ENCODE results near the gene CTAGE9. TPM values are rescaled to one million over a fixed set of nuclear protein-coding genes. Genes with fewer than 3 reads are reported as not detected.

The CTAGE9 gene
- total RNA-seq, 1 experiment from 2014 or later = not detected

DNA sequence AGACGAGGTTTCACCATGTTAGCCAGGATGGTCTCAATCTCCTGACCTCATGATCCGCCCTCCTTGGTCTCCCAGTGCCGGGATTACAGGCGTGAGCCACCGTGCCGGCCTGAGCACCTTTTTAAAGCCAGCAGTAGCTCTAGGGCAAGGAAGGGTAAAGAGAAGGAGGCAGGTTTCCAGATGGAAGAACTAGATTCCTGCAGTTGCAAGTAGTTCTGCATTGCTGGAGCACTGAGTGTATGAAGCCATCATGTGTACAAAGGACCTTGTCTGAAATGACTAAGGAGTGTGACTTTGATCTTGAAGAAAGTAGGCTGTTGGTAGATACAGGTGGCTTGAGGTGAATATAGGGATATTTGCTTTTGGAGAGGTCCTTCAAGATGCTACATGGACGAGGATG is 13.9 kb downstream of the CTAGE9 start:
- Histone ChIP-seq H3K4me1 (ENCODE audit: insufficient read depth, low read length) (no peaks in the 10 kb centered on the region), H3K27ac (ENCODE audit: low read length) (no peak overlapping the region), H3K4me3 (ENCODE audit: low read length) (no peak overlapping the region), H3K9me2 (replicated peaks; ENCODE audit: low read length) (no peaks in the 10 kb centered on the region), H3K79me2 (ENCODE audit: low read length) (no peaks in the 10 kb centered on the region), H3K27me3 (ENCODE audit: low read length) (no peaks in the 10 kb centered on the region), H3F3A (ENCODE audit: low read length, unreplicated experiment) (no peaks in the 10 kb centered on the region), H2AFZ (ENCODE audit: low read length) (no peak overlapping the region), H3K36me3 (ENCODE audit: low read depth, low read length) (no peaks in the 10 kb centered on the region), H3K4me2 (ENCODE audit: low read length) (no peak overlapping the region), H4K20me1 (ENCODE audit: low read length) (no peaks in the 10 kb centered on the region), H3K9me3 (ENCODE audit: low read length) (no peaks in the 10 kb centered on the region), H3K9ac (ENCODE audit: low read length) (no peak overlapping the region)
- DNase-seq (no peak), ATAC-seq (no peak)
- intact Hi-C loops (cut with micrococcal nuclease) = no loop called here
- ChIA-PET CTCF (no interaction called here), POLR2A (ENCODE audit: unreplicated experiment) (no interaction called here)
- TF ChIP-seq EZH2phosphoT487 (IDR thresholded peaks at IDR 0.05; ENCODE audit: borderline replicate concordance, low read length) = no peak
- TF ChIP-seq, protein P1, sequence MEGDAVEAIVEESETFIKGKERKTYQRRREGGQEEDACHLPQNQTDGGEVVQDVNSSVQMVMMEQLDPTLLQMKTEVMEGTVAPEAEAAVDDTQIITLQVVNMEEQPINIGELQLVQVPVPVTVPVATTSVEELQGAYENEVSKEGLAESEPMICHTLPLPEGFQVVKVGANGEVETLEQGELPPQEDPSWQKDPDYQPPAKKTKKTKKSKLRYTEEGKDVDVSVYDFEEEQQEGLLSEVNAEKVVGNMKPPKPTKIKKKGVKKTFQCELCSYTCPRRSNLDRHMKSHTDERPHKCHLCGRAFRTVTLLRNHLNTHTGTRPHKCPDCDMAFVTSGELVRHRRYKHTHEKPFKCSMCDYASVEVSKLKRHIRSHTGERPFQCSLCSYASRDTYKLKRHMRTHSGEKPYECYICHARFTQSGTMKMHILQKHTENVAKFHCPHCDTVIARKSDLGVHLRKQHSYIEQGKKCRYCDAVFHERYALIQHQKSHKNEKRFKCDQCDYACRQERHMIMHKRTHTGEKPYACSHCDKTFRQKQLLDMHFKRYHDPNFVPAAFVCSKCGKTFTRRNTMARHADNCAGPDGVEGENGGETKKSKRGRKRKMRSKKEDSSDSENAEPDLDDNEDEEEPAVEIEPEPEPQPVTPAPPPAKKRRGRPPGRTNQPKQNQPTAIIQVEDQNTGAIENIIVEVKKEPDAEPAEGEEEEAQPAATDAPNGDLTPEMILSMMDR (conservative IDR thresholded peaks at IDR 0.05; ENCODE audit: low read depth, low read length) = no peak
- no peak for TF ChIP-seq EZH2 (IDR thresholded peaks at IDR 0.05; ENCODE audit: low read length, unreplicated experiment)
- no TSS peak for BruUV-seq (replicated peaks)

GRCh38 chr6:131694832-131695426 is 15.9 kb downstream of the CTAGE9 start:
- CTCF ChIA-PET = interaction anchor here (0.5 to 1.4 kb wide), 4 partner anchors 37 to 215 kb away, joined by 3 to 4 read pairs (median 4); no protein-coding TSS in a partner anchor
- H3K79me2 ChIP-seq (ENCODE audit: low read length) = no peaks in the 10 kb centered on the region
- DNase-seq (peak; percentile 77), ATAC-seq (peak; percentile 85)
- no peaks in the 10 kb centered on the region for H3K9me3 ChIP-seq (ENCODE audit: low read length)
- BruUV-seq (replicated peaks) = no TSS peak
- no peak overlapping the region for H3K9ac ChIP-seq (ENCODE audit: low read length)
- POLR2A ChIA-PET (ENCODE audit: unreplicated experiment) = no interaction called here
- no peak overlapping the region for H3K27ac ChIP-seq (ENCODE audit: low read length)
- no peaks in the 10 kb centered on the region for H3F3A ChIP-seq (ENCODE audit: low read length, unreplicated experiment)
- H4K20me1 ChIP-seq (ENCODE audit: low read length) = no peaks in the 10 kb centered on the region
- no peaks in the 10 kb centered on the region for H3K9me2 ChIP-seq (replicated peaks; ENCODE audit: low read length)
- no peak overlapping the region for H3K4me3 ChIP-seq (ENCODE audit: low read length)
- TF ChIP-seq EZH2 (IDR thresholded peaks at IDR 0.05; ENCODE audit: low read length, unreplicated experiment) (no peak), EZH2phosphoT487 (IDR thresholded peaks at IDR 0.05; ENCODE audit: borderline replicate concordance, low read length) (no peak)
- TF ChIP-seq, protein P1 (conservative IDR thresholded peaks at IDR 0.05; ENCODE audit: low read depth, low read length) = peak; percentile 78
- H3K36me3 ChIP-seq (ENCODE audit: low read depth, low read length) = no peaks in the 10 kb centered on the region
- intact Hi-C loops (cut with micrococcal nuclease) = no loop called here
- no peak overlapping the region for H2AFZ ChIP-seq (ENCODE audit: low read length)
- no peaks in the 10 kb centered on the region for H3K27me3 ChIP-seq (ENCODE audit: low read length)
- no peaks in the 10 kb centered on the region for H3K4me1 ChIP-seq (ENCODE audit: insufficient read depth, low read length)
- no peak overlapping the region for H3K4me2 ChIP-seq (ENCODE audit: low read length)

DNA sequence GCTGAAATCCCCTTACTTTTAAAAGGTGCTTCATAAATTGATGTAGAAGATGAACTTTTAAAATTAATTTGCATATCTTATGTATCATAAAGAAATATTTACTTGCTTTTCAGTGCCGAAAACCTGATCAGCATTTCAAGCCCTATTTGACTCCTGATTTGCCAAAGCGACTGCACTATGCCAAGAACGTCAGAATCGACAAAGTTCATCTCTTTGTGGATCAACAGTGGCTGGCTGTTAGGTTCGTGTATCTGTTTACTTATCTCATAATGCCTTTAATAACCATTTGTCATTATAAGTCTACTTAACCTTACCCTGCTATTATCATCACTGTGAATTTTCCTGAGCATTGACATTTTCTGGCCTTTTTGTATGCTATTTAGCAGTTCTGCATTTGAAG is 17.4 kb downstream of the CTAGE9 start:
- no peak for ATAC-seq
- BruUV-seq (replicated peaks) = no TSS peak
- TF ChIP-seq EZH2 (IDR thresholded peaks at IDR 0.05; ENCODE audit: low read length, unreplicated experiment) = no peak
- TF ChIP-seq EZH2phosphoT487 (IDR thresholded peaks at IDR 0.05; ENCODE audit: borderline replicate concordance, low read length) = no peak
- TF ChIP-seq, protein P1 (conservative IDR thresholded peaks at IDR 0.05; ENCODE audit: low read depth, low read length) = no peak
- DNase-seq = no peak
- Histone ChIP-seq H2AFZ (ENCODE audit: low read length) (no peak overlapping the region), H3K4me2 (ENCODE audit: low read length) (no peak overlapping the region), H3K9me2 (replicated peaks; ENCODE audit: low read length) (no peaks in the 10 kb centered on the region), H3K79me2 (ENCODE audit: low read length) (no peaks in the 10 kb centered on the region), H3K27ac (ENCODE audit: low read length) (no peak overlapping the region), H3K9me3 (ENCODE audit: low read length) (no peaks in the 10 kb centered on the region), H3F3A (ENCODE audit: low read length, unreplicated experiment) (no peaks in the 10 kb centered on the region), H4K20me1 (ENCODE audit: low read length) (no peaks in the 10 kb centered on the region), H3K4me1 (ENCODE audit: insufficient read depth, low read length) (no peaks in the 10 kb centered on the region), H3K36me3 (ENCODE audit: low read depth, low read length) (no peaks in the 10 kb centered on the region), H3K4me3 (ENCODE audit: low read length) (no peak overlapping the region), H3K9ac (ENCODE audit: low read length) (no peak overlapping the region), H3K27me3 (ENCODE audit: low read length) (no peaks in the 10 kb centered on the region)
- intact Hi-C loops (cut with micrococcal nuclease) = loop anchor here (1.0 kb wide), 1 partner anchor 217 kb away; no protein-coding TSS in a partner anchor
- ChIA-PET CTCF (no interaction called here), POLR2A (ENCODE audit: unreplicated experiment) (no interaction called here)
